Astrocyte (in vitro differentiated cells and primary cell): ENCODE measurements around the gene PPIAL4G.
"Not testable (repeated sequence)": the region's sequence is repeated elsewhere in the genome, so short reads cannot be mapped to it uniquely, and the experiment has no call there.

Experiments
- EZH2 ChIP-seq: IDR thresholded peaks from 2 replicates; pipeline ENCODE4 v1.6.1; 2012; ENCODE audit warnings: mild to moderate bottlenecking, low read length, inconsistent platforms; ENCODE audit not compliant: insufficient read depth
- TF ChIP-seq, protein P1 (sequence below): IDR thresholded peaks from 2 replicates; pipeline ENCODE4 v1.5.1; 2011; ENCODE audit warnings: low read depth, mild to moderate bottlenecking, inconsistent platforms, low read length, moderate library complexity; ENCODE audit not compliant: insufficient read depth

GRCh38 chr1:148452845-148453244, 30.3 kb downstream of the PPIAL4G start:
- TF ChIP-seq, protein P1, sequence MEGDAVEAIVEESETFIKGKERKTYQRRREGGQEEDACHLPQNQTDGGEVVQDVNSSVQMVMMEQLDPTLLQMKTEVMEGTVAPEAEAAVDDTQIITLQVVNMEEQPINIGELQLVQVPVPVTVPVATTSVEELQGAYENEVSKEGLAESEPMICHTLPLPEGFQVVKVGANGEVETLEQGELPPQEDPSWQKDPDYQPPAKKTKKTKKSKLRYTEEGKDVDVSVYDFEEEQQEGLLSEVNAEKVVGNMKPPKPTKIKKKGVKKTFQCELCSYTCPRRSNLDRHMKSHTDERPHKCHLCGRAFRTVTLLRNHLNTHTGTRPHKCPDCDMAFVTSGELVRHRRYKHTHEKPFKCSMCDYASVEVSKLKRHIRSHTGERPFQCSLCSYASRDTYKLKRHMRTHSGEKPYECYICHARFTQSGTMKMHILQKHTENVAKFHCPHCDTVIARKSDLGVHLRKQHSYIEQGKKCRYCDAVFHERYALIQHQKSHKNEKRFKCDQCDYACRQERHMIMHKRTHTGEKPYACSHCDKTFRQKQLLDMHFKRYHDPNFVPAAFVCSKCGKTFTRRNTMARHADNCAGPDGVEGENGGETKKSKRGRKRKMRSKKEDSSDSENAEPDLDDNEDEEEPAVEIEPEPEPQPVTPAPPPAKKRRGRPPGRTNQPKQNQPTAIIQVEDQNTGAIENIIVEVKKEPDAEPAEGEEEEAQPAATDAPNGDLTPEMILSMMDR, result not testable (repeated sequence)
- not testable (repeated sequence) for TF ChIP-seq EZH2
